ENCODE results near the gene PREP.

GRCh38 chr6:105369145-105369544 lies 33.7 kb downstream of the PREP start:
- TF ChIP-seq CTCF (IDR thresholded peaks at IDR 0.05 in 4 of 5, conservative IDR thresholded peaks at IDR 0.05 in 1 of 5): no peak
- no peak for TF ChIP-seq POLR2A (IDR thresholded peaks at IDR 0.05)
